Activated CD4-positive, alpha-beta T cell treated with anti-CD3 and anti-CD28 coated beads, Interleukin-2, amount 10 ng/mL, durations not matched to agents 7 days and 5 days (primary cell): ENCODE data around the gene GALNT17. TPM values are rescaled to one million over a fixed set of nuclear protein-coding genes. Genes with fewer than 3 reads are reported as not detected.
"Not testable (repeated sequence)": the region's sequence is repeated elsewhere in the genome, so short reads cannot be mapped to it uniquely, and the experiment has no call there.

ENCODE experiments used
- CTCF ChIA-PET: fragments of 350-600 bp; sonication (Branson Sonifier 250); formaldehyde crosslinking; loops from one replicate; lab custom pipeline; 2021; ENCODE audit warnings: antibody characterized with exemption; lab: Charles Lee
- POLR2A ChIA-PET: fragments of 350-600 bp; sonication (Branson Sonifier 250); formaldehyde crosslinking; loops from one replicate; lab custom pipeline; 2021; ENCODE audit warnings: antibody characterized with exemption; lab: Charles Lee
- DNase-seq: peaks from one replicate; pipeline ENCODE4 v3.0.0-alpha.2; 2020
- H3K27ac Mint-ChIP-seq: one replicate; pipeline ENCODE4 v1.8.0; 2021; ENCODE audit warnings: mild to moderate bottlenecking, moderate library complexity, mixed read lengths
- H3K27me3 Mint-ChIP-seq: one replicate; pipeline ENCODE4 v1.8.0; 2021; ENCODE audit warnings: mixed read lengths
- H3K36me3 Mint-ChIP-seq: one replicate; pipeline ENCODE4 v1.8.0; 2021; ENCODE audit warnings: low read depth, mixed read lengths
- H3K4me1 Mint-ChIP-seq: one replicate; pipeline ENCODE4 v1.8.0; 2021; ENCODE audit warnings: mixed read lengths
- H3K4me3 Mint-ChIP-seq: one replicate; pipeline ENCODE4 v1.8.0; 2021; ENCODE audit warnings: mild to moderate bottlenecking, moderate library complexity, mixed read lengths
- H3K9me3 Mint-ChIP-seq: one replicate; pipeline ENCODE4 v1.8.0; 2021; ENCODE audit warnings: mixed read lengths
- total RNA-seq, 2 experiments: library from RNA; stranded (reverse); gene quantifications; one replicate each; pipeline ENCODE4 v1.2.3, GENCODE V29; 2021

GALNT17 gene
- total RNA-seq, 2 experiments from 2014 or later: not detected

GRCh38 chr7:71627651-71628050 lies 495.7 kb downstream of the GALNT17 start:
- H3K27me3 Mint-ChIP-seq: no peaks in the 10 kb centered on the region
- H3K27ac Mint-ChIP-seq: no peak overlapping the region
- no peak for DNase-seq
- no peaks in the 10 kb centered on the region for H3K36me3 Mint-ChIP-seq
- ChIA-PET POLR2A (no interaction called here), CTCF (no interaction called here)
- no peaks in the 10 kb centered on the region for H3K4me1 Mint-ChIP-seq
- peaks cover 12% of the 10 kb centered on the region for H3K9me3 Mint-ChIP-seq
- no peak overlapping the region for H3K4me3 Mint-ChIP-seq

- no peaks in the 10 kb centered on the region for H3K4me1 Mint-ChIP-seq
- H3K27me3 Mint-ChIP-seq: no peaks in the 10 kb centered on the region
- peaks cover 18% of the 10 kb centered on the region for H3K9me3 Mint-ChIP-seq
- POLR2A ChIA-PET: no interaction called here
- CTCF ChIA-PET: no interaction called here
- H3K36me3 Mint-ChIP-seq: no peaks in the 10 kb centered on the region
- DNase-seq: no peak
- H3K4me3 Mint-ChIP-seq: no peak overlapping the region
- H3K27ac Mint-ChIP-seq: no peak overlapping the region
Observed at GRCh38 chr7:71630516-71630915, 498.6 kb downstream of the GALNT17 start.

GRCh38 chr7:71633551-71634008 lies 501.6 kb downstream of the GALNT17 start:
- no peak for DNase-seq
- POLR2A ChIA-PET: no interaction called here
- H3K4me1 Mint-ChIP-seq: no peaks in the 10 kb centered on the region
- H3K27me3 Mint-ChIP-seq: no peaks in the 10 kb centered on the region
- no peaks in the 10 kb centered on the region for H3K36me3 Mint-ChIP-seq
- no peak overlapping the region for H3K4me3 Mint-ChIP-seq
- peaks cover 10% of the 10 kb centered on the region for H3K9me3 Mint-ChIP-seq
- CTCF ChIA-PET: no interaction called here
- H3K27ac Mint-ChIP-seq: no peak overlapping the region

- POLR2A ChIA-PET, H3K36me3 Mint-ChIP-seq, H3K9me3 Mint-ChIP-seq, DNase-seq, H3K27ac Mint-ChIP-seq, H3K27me3 Mint-ChIP-seq, CTCF ChIA-PET, H3K4me3 Mint-ChIP-seq, H3K4me1 Mint-ChIP-seq: not testable (repeated sequence)
Observed at GRCh38 chr7:71635849-71636248, 503.9 kb downstream of the GALNT17 start.

- H3K4me3 Mint-ChIP-seq: no peak overlapping the region
- ChIA-PET POLR2A (no interaction called here), CTCF (no interaction called here)
- no peak for DNase-seq
- H3K27me3 Mint-ChIP-seq: no peaks in the 10 kb centered on the region
- H3K36me3 Mint-ChIP-seq: no peaks in the 10 kb centered on the region
- no peak overlapping the region for H3K27ac Mint-ChIP-seq
- no peaks in the 10 kb centered on the region for H3K4me1 Mint-ChIP-seq
- H3K9me3 Mint-ChIP-seq: peaks cover 10% of the 10 kb centered on the region
Observed at GRCh38 chr7:71636329-71636728, 504.4 kb downstream of the GALNT17 start.

- ChIA-PET CTCF (no interaction called here), POLR2A (no interaction called here)
- Mint-ChIP-seq H3K4me3 (no peak overlapping the region), H3K9me3 (peaks cover 6% of the 10 kb centered on the region), H3K36me3 (no peaks in the 10 kb centered on the region), H3K27ac (no peak overlapping the region), H3K27me3 (no peaks in the 10 kb centered on the region), H3K4me1 (no peaks in the 10 kb centered on the region)
- no peak for DNase-seq
Observed at GRCh38 chr7:71637578-71637977, 505.6 kb downstream of the GALNT17 start.

- Mint-ChIP-seq H3K4me3 (no peak overlapping the region), H3K27me3 (no peaks in the 10 kb centered on the region), H3K9me3 (peaks cover 6% of the 10 kb centered on the region), H3K27ac (no peak overlapping the region), H3K36me3 (no peaks in the 10 kb centered on the region), H3K4me1 (no peaks in the 10 kb centered on the region)
- DNase-seq: no peak
- CTCF ChIA-PET: no interaction called here
- POLR2A ChIA-PET: no interaction called here
Observed at GRCh38 chr7:71638108-71638507, 506.2 kb downstream of the GALNT17 start.

GRCh38 chr7:71639382-71640085 lies 507.6 kb downstream of the GALNT17 start:
- Mint-ChIP-seq H3K36me3 (no peaks in the 10 kb centered on the region), H3K9me3 (peaks cover 3% of the 10 kb centered on the region), H3K4me3 (no peak overlapping the region), H3K27me3 (no peaks in the 10 kb centered on the region), H3K4me1 (no peaks in the 10 kb centered on the region), H3K27ac (no peak overlapping the region)
- POLR2A ChIA-PET: no interaction called here
- DNase-seq: no peak
- CTCF ChIA-PET: no interaction called here

- H3K9me3 Mint-ChIP-seq: peaks cover 17% of the 10 kb centered on the region
- H3K27me3 Mint-ChIP-seq, H3K4me1 Mint-ChIP-seq, H3K27ac Mint-ChIP-seq, H3K36me3 Mint-ChIP-seq, DNase-seq, CTCF ChIA-PET, POLR2A ChIA-PET, H3K4me3 Mint-ChIP-seq: not testable (repeated sequence)
Observed at GRCh38 chr7:71643031-71643430, 511.1 kb downstream of the GALNT17 start.

- Mint-ChIP-seq H3K4me1 (no peaks in the 10 kb centered on the region), H3K27me3 (no peaks in the 10 kb centered on the region), H3K36me3 (no peaks in the 10 kb centered on the region), H3K4me3 (no peak overlapping the region), H3K27ac (no peak overlapping the region), H3K9me3 (peaks cover 25% of the 10 kb centered on the region)
- POLR2A ChIA-PET: no interaction called here
- DNase-seq: no peak
- CTCF ChIA-PET: interaction anchor here (0.5 kb wide), 1 partner anchor 227 kb away, joined by 3 read pairs; no protein-coding TSS in a partner anchor
Observed at GRCh38 chr7:71645836-71646235, 513.9 kb downstream of the GALNT17 start.

GRCh38 chr7:71649812-71650211 lies 517.9 kb downstream of the GALNT17 start:
- peaks cover 25% of the 10 kb centered on the region for H3K9me3 Mint-ChIP-seq
- CTCF ChIA-PET: no interaction called here
- DNase-seq: no peak
- H3K27me3 Mint-ChIP-seq: no peaks in the 10 kb centered on the region
- no peak overlapping the region for H3K27ac Mint-ChIP-seq
- POLR2A ChIA-PET: no interaction called here
- no peaks in the 10 kb centered on the region for H3K4me1 Mint-ChIP-seq
- H3K4me3 Mint-ChIP-seq: no peak overlapping the region
- H3K36me3 Mint-ChIP-seq: no peaks in the 10 kb centered on the region

GRCh38 chr7:71650653-71651337 lies 518.9 kb downstream of the GALNT17 start:
- Mint-ChIP-seq H3K9me3 (peaks cover 19% of the 10 kb centered on the region), H3K36me3 (no peaks in the 10 kb centered on the region), H3K4me1 (no peaks in the 10 kb centered on the region), H3K4me3 (no peak overlapping the region), H3K27ac (no peak overlapping the region), H3K27me3 (no peaks in the 10 kb centered on the region)
- DNase-seq: no peak
- POLR2A ChIA-PET: no interaction called here
- CTCF ChIA-PET: no interaction called here

GRCh38 chr7:71652510-71652909 lies 520.6 kb downstream of the GALNT17 start:
- H3K27ac Mint-ChIP-seq: no peak overlapping the region
- POLR2A ChIA-PET: no interaction called here

More at GRCh38 chr7:71652510-71652909, 520.6 kb downstream of the GALNT17 start:
- peaks cover 17% of the 10 kb centered on the region for H3K9me3 Mint-ChIP-seq
- H3K4me3 Mint-ChIP-seq: no peak overlapping the region
- no peak for DNase-seq
- no peaks in the 10 kb centered on the region for H3K36me3 Mint-ChIP-seq
- no peaks in the 10 kb centered on the region for H3K4me1 Mint-ChIP-seq
- CTCF ChIA-PET: no interaction called here
- no peaks in the 10 kb centered on the region for H3K27me3 Mint-ChIP-seq
